SIG-M5 treated with dmso at 0.1 percent for 504 hours (cell line): ENCODE measurements around the gene CBR1.

Source experiments
- DNase-seq: peaks from one replicate; lab custom pipeline; 2025; ENCODE audit not compliant: unreplicated experiment; lab: John Stamatoyannopoulos, UW

The CBR1 gene

GRCh38 chr21:36113647-36114428 is 44.0 kb downstream of the CBR1 start:
- DNase-seq = peak; percentile 51

GRCh38 chr21:36115138-36115730 is 45.4 kb downstream of the CBR1 start:
- DNase-seq = peak; percentile 27

- DNase-seq = peak; percentile 27
Observed at GRCh38 chr21:36117286-36117741, 47.5 kb downstream of the CBR1 start.

- DNase-seq = no peak
Observed at GRCh38 chr21:36120304-36120888, 50.6 kb downstream of the CBR1 start.
